Activated B cell treated with CpG ODN at 0.5 μM for 24 hours (primary cell): ENCODE results near the gene ATL1. TPM values are rescaled to one million over a fixed set of nuclear protein-coding genes. Genes with fewer than 3 reads are reported as not detected.

Experiments used
- ATAC-seq: fragments of 200-7000 bp; cut with Tn5 transposase; one replicate; pipeline ENCODE4 v1.10.0; 2021; ENCODE audit warnings: low read depth, mild to moderate bottlenecking, moderate library complexity
- CTCF ChIA-PET: fragments of 350-600 bp; sonication (Branson Sonifier 250); formaldehyde crosslinking; loops from one replicate; lab custom pipeline; 2021; ENCODE audit warnings: antibody characterized with exemption; lab: Charles Lee
- POLR2A ChIA-PET: fragments of 350-600 bp; sonication (Branson Sonifier 250); formaldehyde crosslinking; loops from one replicate; lab custom pipeline; 2021; ENCODE audit warnings: antibody characterized with exemption; lab: Charles Lee
- DNase-seq: peaks from one replicate; pipeline ENCODE4 v3.0.0; 2022
- H3K27ac Mint-ChIP-seq: one replicate; pipeline ENCODE4 v1.8.0; 2020; ENCODE audit warnings: mixed read lengths
- H3K27me3 Mint-ChIP-seq: one replicate; pipeline ENCODE4 v1.8.0; 2021; ENCODE audit warnings: mixed read lengths
- H3K36me3 Mint-ChIP-seq: one replicate; pipeline ENCODE4 v1.8.0; 2021; ENCODE audit warnings: low read depth, mixed read lengths
- H3K4me1 Mint-ChIP-seq: one replicate; pipeline ENCODE4 v1.8.0; 2021; ENCODE audit warnings: mixed read lengths
- H3K4me3 Mint-ChIP-seq: one replicate; pipeline ENCODE4 v1.8.0; 2020; ENCODE audit warnings: mild to moderate bottlenecking, mixed read lengths
- H3K9me3 Mint-ChIP-seq: one replicate; pipeline ENCODE4 v1.8.0; 2020; ENCODE audit warnings: mixed read lengths
- CTCF ChIP-seq: fragments of 200-600 bp; IDR thresholded peaks from one replicate; pipeline ENCODE4 v1.8.0; 2022; ENCODE audit warnings: antibody characterized with exemption, mild to moderate bottlenecking
- intact Hi-C: fragments of 100-400 bp; cut with micrococcal nuclease; formaldehyde crosslinking; loops from one replicate; pipeline ENCODE4 v1.15.1; 2024
- total RNA-seq: library from RNA; stranded (reverse); gene quantifications from 2 replicates; pipeline ENCODE4 v1.2.3, GENCODE V29; 2022

The ATL1 gene
- total RNA-seq: 0.49 and 1.4 TPM in 2 replicates

- Mint-ChIP-seq H3K27ac (no peak within 1 kb of the TSS), H3K36me3 (no peaks in the 10 kb centered on the region), H3K9me3 (no peaks in the 10 kb centered on the region), H3K4me3 (peak within 1 kb of the TSS; percentile 80), H3K27me3 (peaks cover 36% of the 10 kb centered on the region), H3K4me1 (peaks cover 19% of the 10 kb centered on the region)
- ChIA-PET POLR2A (interaction anchor here (0.5 to 1.3 kb wide), 3 partner anchors 9 to 763 kb away, joined by 3 to 4 read pairs (median 3); no protein-coding TSS in a partner anchor), CTCF (interaction anchor here (1.3 kb wide), 1 partner anchor 17 kb away, joined by 3 read pairs; no protein-coding TSS in a partner anchor)
- intact Hi-C loops: loop anchor here (2.0 kb wide), 1 partner anchor 13 kb away; no protein-coding TSS in a partner anchor
- DNase-seq (peak; percentile 37), ATAC-seq (peak; percentile 84)
- TF ChIP-seq CTCF: no peak
Measured at GRCh38 chr14:50559990-50560930, at the start of gene ATL1. Gene ATL1 (plus strand): TSS chr14:50560145. CDS start chr14:50560266, 121 bp downstream.

GRCh38 chr14:50510157-50510556 is 49.8 kb upstream of the ATL1 start:
- CTCF ChIA-PET: no interaction called here
- Mint-ChIP-seq H3K27me3 (no peaks in the 10 kb centered on the region), H3K9me3 (peaks cover 2% of the 10 kb centered on the region), H3K4me3 (no peak overlapping the region), H3K27ac (no peak overlapping the region), H3K36me3 (peaks cover 7% of the 10 kb centered on the region), H3K4me1 (peaks cover 15% of the 10 kb centered on the region)
- POLR2A ChIA-PET: interaction anchor here (0.6 kb wide), 1 partner anchor 908 kb away, joined by 8 read pairs; no protein-coding TSS in a partner anchor
- no peak for TF ChIP-seq CTCF
- no peak for ATAC-seq
- intact Hi-C loops: no loop called here
- DNase-seq: no peak

- Mint-ChIP-seq H3K27me3 (no peaks in the 10 kb centered on the region), H3K9me3 (peaks cover 2% of the 10 kb centered on the region), H3K36me3 (peaks cover 4% of the 10 kb centered on the region), H3K4me3 (no peak overlapping the region), H3K27ac (no peak overlapping the region), H3K4me1 (peaks cover 15% of the 10 kb centered on the region)
- ATAC-seq (no peak), DNase-seq (no peak)
- CTCF ChIA-PET: no interaction called here
- POLR2A ChIA-PET: no interaction called here
- no peak for TF ChIP-seq CTCF
- intact Hi-C loops: no loop called here
Measured at GRCh38 chr14:50512463-50512862, 47.5 kb upstream of the ATL1 start.

- intact Hi-C loops: no loop called here
- H3K4me1 Mint-ChIP-seq: peaks cover 14% of the 10 kb centered on the region
- H3K4me3 Mint-ChIP-seq: no peak overlapping the region
- ChIA-PET POLR2A (interaction anchor here (0.5 kb wide), 1 partner anchor 318 kb away, joined by 6 read pairs; no protein-coding TSS in a partner anchor), CTCF (no interaction called here)
- H3K27ac Mint-ChIP-seq: no peak overlapping the region
- DNase-seq (no peak), ATAC-seq (no peak)
- H3K36me3 Mint-ChIP-seq: peaks cover 7% of the 10 kb centered on the region
- no peak for TF ChIP-seq CTCF
- H3K9me3 Mint-ChIP-seq: peaks cover 2% of the 10 kb centered on the region
- no peaks in the 10 kb centered on the region for H3K27me3 Mint-ChIP-seq
Measured at GRCh38 chr14:50516091-50516490, 43.9 kb upstream of the ATL1 start.
